CD4-positive, alpha-beta memory T cell (primary cell): ENCODE measurements around the gene TMEM120B. TPM values are rescaled to one million over a fixed set of nuclear protein-coding genes. Genes with fewer than 3 reads are reported as not detected.
A peak's percentile ranks its signal among the peaks of the same experiment; 100 is the strongest.

Experiments used
- CTCF ChIA-PET: fragments of 350-600 bp; sonication (Branson Sonifier 250); formaldehyde crosslinking; loops from one replicate; lab custom pipeline; 2021; ENCODE audit warnings: inconsistent platforms; ENCODE audit not compliant: partially characterized antibody; lab: Charles Lee
- POLR2A ChIA-PET: fragments of 350-600 bp; sonication (Branson Sonifier 250); formaldehyde crosslinking; loops from one replicate; lab custom pipeline; 2021; ENCODE audit not compliant: partially characterized antibody; lab: Charles Lee
- DNase-seq, 5 donors: peaks; one replicate each; pipeline versions ENCODE4 v3.0.0 to v3.0.0-alpha.2; 2020 to 2022; ENCODE audit warnings: mixed read lengths in 1 of 5
- H3K27ac ChIP-seq: one replicate; pipeline ENCODE4 v1.7.0; 2013; ENCODE audit warnings: low read depth, low read length
- H3K27me3 ChIP-seq: 2 replicates; pipeline ENCODE4 v1.7.0; 2013; ENCODE audit warnings: mild to moderate bottlenecking, low read length, moderate library complexity; ENCODE audit not compliant: insufficient read depth
- H3K36me3 ChIP-seq: 2 replicates; pipeline ENCODE4 v1.7.0; 2013; ENCODE audit warnings: mild to moderate bottlenecking, low read length, moderate library complexity; ENCODE audit not compliant: insufficient read depth
- H3K4me1 ChIP-seq: 2 replicates; pipeline ENCODE4 v1.7.0; 2013; ENCODE audit warnings: mild to moderate bottlenecking, low read length, moderate library complexity; ENCODE audit not compliant: insufficient read depth
- H3K4me3 ChIP-seq, 2 donors: one replicate each; pipeline ENCODE4 v1.7.0; 2013; ENCODE audit warnings: low read length in 2 of 2, mild to moderate bottlenecking in 1 of 2
- H3K9me3 ChIP-seq, 2 donors: one replicate each; pipeline ENCODE4 v1.7.0; 2013; ENCODE audit warnings: low read length in 2 of 2, control low read depth in 1 of 2; ENCODE audit not compliant: control insufficient read depth in 1 of 2
- H3K27ac Mint-ChIP-seq, 7 donors: one replicate each; pipeline ENCODE4 v1.8.0; 2020 to 2021; ENCODE audit warnings: mixed read lengths in 7 of 7, mild to moderate bottlenecking in 6 of 7, inconsistent platforms in 3 of 7, moderate library complexity in 3 of 7
- H3K27me3 Mint-ChIP-seq, 2 donors: one replicate each; pipeline ENCODE4 v1.8.0; 2020 to 2021; ENCODE audit warnings: mixed read lengths in 2 of 2
- H3K36me3 Mint-ChIP-seq, 2 donors: one replicate each; pipeline ENCODE4 v1.8.0; 2020 to 2021; ENCODE audit warnings: mixed read lengths in 2 of 2, inconsistent platforms in 1 of 2, mild to moderate bottlenecking in 1 of 2
- H3K4me1 Mint-ChIP-seq, 4 donors: one replicate each; pipeline ENCODE4 v1.8.0; 2020 to 2021; ENCODE audit warnings: mixed read lengths in 4 of 4, mild to moderate bottlenecking in 1 of 4
- H3K4me3 Mint-ChIP-seq, 8 donors: one replicate each; pipeline ENCODE4 v1.8.0; 2020 to 2021; ENCODE audit warnings: mixed read lengths in 8 of 8, mild to moderate bottlenecking in 7 of 8, moderate library complexity in 6 of 8, inconsistent platforms in 3 of 8
- H3K9me3 Mint-ChIP-seq, 8 donors: one replicate each; pipeline ENCODE4 v1.8.0; 2020 to 2021; ENCODE audit warnings: mixed read lengths in 8 of 8, mild to moderate bottlenecking in 5 of 8, inconsistent platforms in 3 of 8, moderate library complexity in 1 of 8
- intact Hi-C: fragments of 100-400 bp; cut with micrococcal nuclease; formaldehyde crosslinking; loops from one replicate; pipeline ENCODE4 v1.15.1; 2023
- polyA plus RNA-seq, 2 donors: library from polyadenylated mRNA; unstranded; fragments of 300-500 nt; fragmentation: Illumina TruSeq; gene quantifications; one replicate each; pipeline ENCODE4 v1.2.3, GENCODE V29; 2021
- total RNA-seq, 2 experiments: library from RNA; stranded (reverse); gene quantifications; one replicate each; pipeline ENCODE4 v1.2.3, GENCODE V29; 2021

The TMEM120B gene
- total and polyA plus RNA-seq, 4 experiments from 2014 or later = 3.3 to 12.8 (median 7.4) TPM

DNA sequence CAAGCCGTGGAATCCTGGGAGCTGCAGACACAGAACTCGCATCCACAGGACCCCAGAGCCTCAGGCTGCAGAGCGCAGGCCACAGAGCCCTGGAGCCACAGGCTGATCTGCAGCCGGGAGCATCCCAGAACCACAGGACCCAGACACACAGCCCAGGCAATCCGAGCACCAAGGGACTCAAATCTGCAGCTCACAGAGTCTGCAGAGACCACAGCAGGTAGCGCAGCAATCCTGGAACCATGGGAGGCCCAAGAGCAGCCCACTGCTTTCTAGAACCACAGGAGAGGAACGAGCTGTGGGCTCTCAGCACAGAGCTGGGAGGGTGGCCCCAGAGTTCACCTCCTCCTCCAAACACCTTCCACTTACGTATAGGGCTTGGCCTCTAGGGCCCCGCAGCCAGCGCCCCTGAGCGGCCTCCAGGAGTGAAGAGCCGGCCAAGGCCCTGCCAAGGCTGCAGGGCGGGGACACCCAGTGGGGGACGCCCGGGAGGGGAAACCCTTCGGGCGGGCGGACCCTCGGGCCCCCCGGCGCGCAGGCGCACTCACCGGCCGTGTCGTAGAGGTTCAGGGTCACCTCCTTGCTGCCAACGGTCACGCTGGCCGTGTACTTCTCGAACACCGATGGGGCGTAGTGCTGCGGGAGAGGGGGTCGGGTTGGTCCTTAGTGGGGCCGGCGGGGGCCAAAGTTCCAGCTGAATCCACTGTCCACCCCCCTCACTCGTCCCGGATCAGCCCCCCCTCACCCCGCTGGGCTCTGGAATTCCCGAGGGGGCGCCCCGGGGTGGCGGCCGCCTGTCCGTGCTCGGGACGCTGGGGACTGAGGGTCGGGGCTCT, 80.3 kb downstream of the TMEM120B start:
- H3K9me3 Mint-ChIP-seq = no peaks in the 10 kb centered on the region
- ChIA-PET POLR2A (interaction anchor here (1.0 to 44.6 kb wide), 16 partner anchors 2 to 214 kb away, joined by 3 to 2727 read pairs (median 9); partner anchors contain the start of genes PSMD9, RHOF, SETD1B and TMEM120B), CTCF (interaction anchor here (0.9 to 15.1 kb wide), 14 partner anchors 13 to 392 kb away, joined by 3 to 918 read pairs (median 22); partner anchors contain the start of genes PSMD9, SETD1B and TMEM120B)
- H3K27ac ChIP-seq = peak overlapping the region; percentile 97
- peaks cover 33 to 73% (median 52%) of the 10 kb centered on the region in 4 donors for H3K4me1 Mint-ChIP-seq
- peak overlapping the region; percentile 87 to 99 (median 95) for H3K4me3 Mint-ChIP-seq
- intact Hi-C loops = loop anchor here (1.0 to 5.0 kb wide), 4 partner anchors 9 to 216 kb away; partner anchors contain the start of genes ORAI1 and TMEM120B
- peaks cover 6 to 45% of the 10 kb centered on the region in 2 donors for H3K36me3 Mint-ChIP-seq
- H3K27ac Mint-ChIP-seq = peak overlapping the region; percentile 98 to 100 (median 99)
- peak; percentile 57 to 79 (median 64) for DNase-seq
- peaks cover 64% of the 10 kb centered on the region for H3K4me1 ChIP-seq
- peak overlapping the region; percentile 67 to 99 for H3K4me3 ChIP-seq
- H3K27me3 ChIP-seq = no peaks in the 10 kb centered on the region
- no peaks in the 10 kb centered on the region for H3K9me3 ChIP-seq
- H3K27me3 Mint-ChIP-seq = no peaks in the 10 kb centered on the region
- H3K36me3 ChIP-seq = peaks cover 12% of the 10 kb centered on the region

DNA sequence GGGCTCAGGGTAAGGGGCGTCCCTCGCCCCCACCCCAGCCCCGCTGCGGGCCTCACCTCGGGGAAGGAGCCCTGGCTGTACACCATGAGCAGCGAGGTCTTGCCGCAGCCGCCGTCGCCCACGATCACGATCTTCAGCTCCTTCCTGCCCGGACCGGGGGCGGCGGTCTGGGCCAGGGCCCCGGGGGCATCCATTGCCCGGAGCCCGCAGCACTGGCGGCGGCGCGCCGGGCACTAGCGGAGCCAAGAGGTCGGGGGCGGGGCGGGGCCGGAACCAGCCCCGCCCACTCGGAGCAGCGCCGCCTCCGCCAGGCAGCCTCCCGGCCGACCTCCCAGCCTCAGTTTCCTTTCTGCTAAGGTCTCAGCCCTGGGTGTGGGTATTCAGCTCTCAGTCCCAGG, 80.9 kb downstream of the TMEM120B start, which contains the start of gene RHOF:
Gene RHOF, minus strand, starts transcription at position 249 of the 398 bp plus-strand sequence. Its CDS starts 55 bp downstream, at position 194.
- intact Hi-C loops = loop anchor here (5.0 kb wide), 3 partner anchors 81 to 216 kb away; partner anchors contain the start of genes ORAI1 and TMEM120B
- H3K4me1 Mint-ChIP-seq = peaks cover 31 to 72% (median 53%) of the 10 kb centered on the region in 4 donors
- Histone ChIP-seq H3K4me1 (peaks cover 64% of the 10 kb centered on the region), H3K9me3 (no peaks in the 10 kb centered on the region), H3K27me3 (no peaks in the 10 kb centered on the region), H3K36me3 (peaks cover 18% of the 10 kb centered on the region), H3K27ac (peak within 1 kb of the TSS; percentile 97), H3K4me3 (peak within 1 kb of the TSS; percentile 67 to 99)
- peaks cover 8 to 46% of the 10 kb centered on the region in 2 donors for H3K36me3 Mint-ChIP-seq
- H3K4me3 Mint-ChIP-seq = peak within 1 kb of the TSS; percentile 87 to 99 (median 95)
- peak within 1 kb of the TSS; percentile 98 to 100 (median 99) for H3K27ac Mint-ChIP-seq
- no peak for DNase-seq
- no peaks in the 10 kb centered on the region for H3K9me3 Mint-ChIP-seq
- POLR2A ChIA-PET = interaction anchor here (0.9 to 44.6 kb wide), 20 partner anchors 3 to 280 kb away, joined by 3 to 2727 read pairs (median 9); partner anchors contain the start of genes CFAP251, PSMD9, RHOF and SETD1B
- CTCF ChIA-PET = interaction anchor here (0.9 to 15.1 kb wide), 21 partner anchors 14 to 397 kb away, joined by 3 to 918 read pairs (median 9); partner anchors contain the start of genes CFAP251, PSMD9, SETD1B and TMEM120B
- H3K27me3 Mint-ChIP-seq = no peaks in the 10 kb centered on the region

DNA sequence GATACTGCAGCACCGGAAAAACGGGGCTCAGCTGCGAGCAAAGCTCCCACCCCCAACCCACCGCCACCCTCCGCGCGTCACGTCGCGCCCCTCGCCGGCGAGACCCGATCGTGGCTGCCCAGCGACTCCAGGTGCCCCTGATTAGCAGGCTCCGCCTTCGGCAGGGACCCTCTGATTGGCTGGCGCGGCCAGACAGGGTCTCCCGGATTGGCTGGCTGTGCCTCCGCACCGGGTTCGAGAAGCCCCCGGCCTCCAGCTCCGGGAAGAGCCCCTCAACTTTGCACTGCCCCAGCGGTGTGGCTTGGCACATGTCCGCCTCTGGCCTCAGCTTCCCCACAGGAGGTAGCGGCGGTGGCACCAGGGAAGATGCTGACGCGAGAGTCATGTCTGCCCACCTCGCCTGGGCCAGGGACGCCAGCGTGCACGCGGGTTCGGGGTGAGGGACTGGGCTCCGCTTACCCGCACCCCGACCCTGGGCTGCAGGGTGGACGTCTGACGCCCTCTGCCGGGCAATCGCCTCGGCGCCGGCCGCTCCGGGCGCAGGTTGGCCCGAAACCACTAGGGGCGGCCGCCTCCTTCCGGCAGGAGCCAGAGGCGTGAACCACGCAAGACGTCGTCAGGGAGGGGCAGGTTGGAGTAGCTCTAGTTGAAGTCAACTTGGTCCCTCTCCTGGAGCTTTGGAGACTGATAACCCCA, 81.4 kb downstream of the TMEM120B start:
- peak; percentile 94 to 98 (median 95) for DNase-seq
- peak overlapping the region; percentile 97 to 99 (median 97) for H3K27ac Mint-ChIP-seq
- peak overlapping the region; percentile 97 for H3K27ac ChIP-seq
- intact Hi-C loops = loop anchor here (1.0 to 5.0 kb wide), 10 partner anchors 8 to 217 kb away; partner anchors contain the start of genes ORAI1, PSMD9 and TMEM120B
- ChIA-PET CTCF (interaction anchor here (0.5 to 15.1 kb wide), 44 partner anchors 14 to 709 kb away, joined by 3 to 918 read pairs (median 4); partner anchors contain the start of genes CFAP251, PSMD9, SETD1B and TMEM120B), POLR2A (interaction anchor here (0.6 to 44.6 kb wide), 28 partner anchors 3 to 394 kb away, joined by 3 to 2727 read pairs (median 6); partner anchors contain the start of genes CFAP251, PSMD9, RHOF and RNF34)
- H3K9me3 ChIP-seq = no peaks in the 10 kb centered on the region
- H3K4me1 Mint-ChIP-seq = peaks cover 32 to 72% (median 54%) of the 10 kb centered on the region in 4 donors
- peaks cover 64% of the 10 kb centered on the region for H3K4me1 ChIP-seq
- no peaks in the 10 kb centered on the region for H3K27me3 ChIP-seq
- no peaks in the 10 kb centered on the region for H3K27me3 Mint-ChIP-seq
- H3K4me3 Mint-ChIP-seq = peak overlapping the region; percentile 78 to 94 (median 87)
- H3K36me3 ChIP-seq = peaks cover 21% of the 10 kb centered on the region
- H3K4me3 ChIP-seq = peak overlapping the region; percentile 67 to 99
- peaks cover 11 to 49% of the 10 kb centered on the region in 2 donors for H3K36me3 Mint-ChIP-seq
- H3K9me3 Mint-ChIP-seq = no peaks in the 10 kb centered on the region

DNA sequence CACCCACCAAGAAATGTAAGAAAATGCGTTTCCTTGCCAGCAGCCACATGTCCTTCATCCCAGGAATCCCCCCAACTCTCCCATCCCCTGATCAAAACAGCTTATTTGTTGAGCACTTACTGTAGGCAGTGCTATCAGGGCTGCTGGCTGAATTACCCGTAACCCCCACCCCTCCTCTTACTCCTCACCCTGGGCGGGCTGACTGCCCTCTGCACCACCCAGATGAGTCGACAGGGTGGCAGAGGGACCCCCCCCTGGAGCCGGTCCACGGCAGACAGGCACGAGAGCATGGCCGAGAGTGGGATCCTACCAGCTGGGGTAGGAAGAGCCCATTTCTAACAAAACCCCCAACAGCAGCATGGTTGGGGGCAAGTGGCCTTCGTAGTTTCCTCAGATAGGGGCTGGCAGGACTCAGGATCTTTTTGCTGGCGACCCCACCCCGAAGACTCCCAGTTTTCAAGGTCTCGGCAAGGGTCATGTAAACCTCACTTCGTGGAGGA, 82.0 kb downstream of the TMEM120B start:
- peak overlapping the region; percentile 97 to 99 (median 97) for H3K27ac Mint-ChIP-seq
- POLR2A ChIA-PET = interaction anchor here (0.6 to 44.6 kb wide), 25 partner anchors 4 to 940 kb away, joined by 3 to 2727 read pairs (median 7); partner anchors contain the start of genes CFAP251, PSMD9, RHOF and RNF34
- CTCF ChIA-PET = interaction anchor here (0.5 to 15.1 kb wide), 45 partner anchors 15 to 708 kb away, joined by 3 to 918 read pairs (median 4); partner anchors contain the start of genes CFAP251, PSMD9, SETD1B and TMEM120B
- Histone ChIP-seq H3K36me3 (peaks cover 21% of the 10 kb centered on the region), H3K9me3 (no peaks in the 10 kb centered on the region), H3K4me3 (peak overlapping the region in 1 of 2 donors; percentile 36), H3K4me1 (peaks cover 62% of the 10 kb centered on the region), H3K27me3 (no peaks in the 10 kb centered on the region), H3K27ac (peak overlapping the region; percentile 97)
- peaks cover 11 to 54% of the 10 kb centered on the region in 2 donors for H3K36me3 Mint-ChIP-seq
- intact Hi-C loops = loop anchor here (1.0 to 5.0 kb wide), 11 partner anchors 8 to 217 kb away; partner anchors contain the start of genes ORAI1, PSMD9 and TMEM120B
- H3K4me3 Mint-ChIP-seq = peak overlapping the region; percentile 78 to 94 (median 87)
- peaks cover 31 to 71% (median 55%) of the 10 kb centered on the region in 4 donors for H3K4me1 Mint-ChIP-seq
- no peaks in the 10 kb centered on the region for H3K27me3 Mint-ChIP-seq
- H3K9me3 Mint-ChIP-seq = no peaks in the 10 kb centered on the region
- no peak for DNase-seq

DNA sequence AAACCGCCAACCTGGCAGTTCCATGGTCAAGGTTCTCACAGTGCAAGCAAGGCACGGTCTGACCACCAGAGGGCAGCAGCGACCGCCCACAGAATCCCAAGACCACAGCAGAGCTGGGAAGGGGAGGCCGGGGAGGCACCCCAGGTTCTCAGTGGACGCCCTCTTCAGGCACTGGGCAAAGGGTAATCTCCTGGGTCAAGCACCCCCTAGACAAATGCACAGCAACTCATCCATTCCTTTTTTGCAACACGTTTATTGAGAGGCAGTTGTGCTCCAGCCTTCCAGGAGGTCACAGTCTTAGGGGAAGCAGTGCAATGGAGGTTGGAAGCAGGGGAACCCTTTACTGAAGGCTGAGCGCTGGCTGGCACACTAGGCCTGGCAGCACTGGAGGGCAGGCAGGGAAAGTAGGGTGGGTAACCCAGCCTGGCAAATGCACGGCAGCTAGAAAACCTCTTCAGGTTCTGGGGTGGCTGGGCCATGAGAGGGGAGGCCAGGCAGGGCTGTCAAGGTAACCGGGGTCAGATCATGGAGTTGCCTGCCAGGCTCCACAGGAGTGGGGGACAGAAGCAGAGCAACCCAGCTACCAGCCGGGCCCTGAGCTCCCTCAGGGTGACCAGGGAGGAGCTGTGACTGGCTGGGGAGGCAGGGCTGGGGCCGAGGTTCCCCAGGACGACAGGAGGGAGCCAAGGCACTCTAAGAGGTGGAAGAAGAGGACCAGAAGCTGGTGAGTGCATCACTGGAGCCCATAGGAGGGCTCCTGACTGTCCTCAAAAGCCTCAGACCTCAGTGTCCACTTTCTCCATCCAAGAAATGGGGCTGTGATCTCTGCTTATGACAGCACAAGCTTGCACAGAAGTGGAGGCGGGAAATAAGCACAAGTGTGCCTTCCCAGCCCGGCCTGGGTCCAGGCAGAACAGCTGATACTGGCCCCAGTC, 82.7 kb downstream of the TMEM120B start:
- H3K4me1 Mint-ChIP-seq = peaks cover 27 to 64% (median 49%) of the 10 kb centered on the region in 4 donors
- Histone ChIP-seq H3K36me3 (peaks cover 21% of the 10 kb centered on the region), H3K4me3 (peak overlapping the region in 1 of 2 donors; percentile 36), H3K27ac (peak overlapping the region; percentile 97), H3K9me3 (no peaks in the 10 kb centered on the region), H3K4me1 (peaks cover 58% of the 10 kb centered on the region), H3K27me3 (no peaks in the 10 kb centered on the region)
- peak overlapping the region; percentile 78 to 94 (median 87) for H3K4me3 Mint-ChIP-seq
- peaks cover 11 to 49% of the 10 kb centered on the region in 2 donors for H3K36me3 Mint-ChIP-seq
- DNase-seq = peak; percentile 76 to 85 (median 79)
- H3K27me3 Mint-ChIP-seq = no peaks in the 10 kb centered on the region
- H3K27ac Mint-ChIP-seq = peak overlapping the region; percentile 97 to 99 (median 97)
- CTCF ChIA-PET = interaction anchor here (0.7 to 15.1 kb wide), 23 partner anchors 14 to 394 kb away, joined by 3 to 918 read pairs (median 6); partner anchors contain the start of genes CFAP251, PSMD9, SETD1B and TMEM120B
- intact Hi-C loops = loop anchor here (1.0 to 2.0 kb wide), 3 partner anchors 17 to 108 kb away; no protein-coding TSS in a partner anchor
- H3K9me3 Mint-ChIP-seq = no peaks in the 10 kb centered on the region
- POLR2A ChIA-PET = interaction anchor here (0.6 to 44.6 kb wide), 18 partner anchors 4 to 941 kb away, joined by 3 to 2727 read pairs (median 9); partner anchors contain the start of genes CFAP251, PSMD9, RHOF and RNF34
